ENCODE results near the gene RBFOX2. TPM values are rescaled to one million over a fixed set of nuclear protein-coding genes. Genes with fewer than 3 reads are reported as not detected.
"Not testable (repeated sequence)": the region's sequence is repeated elsewhere in the genome, so short reads cannot be mapped to it uniquely, and the experiment has no call there.

The RBFOX2 gene
- total RNA-seq, 1 donor from 2014 or later, result 210 TPM

GRCh38 chr22:36052505-36052941 is 23.9 kb upstream of the RBFOX2 start:
- DNase-seq (ENCODE audit: low spot score in 2 of 2, unreplicated experiment in 2 of 2), result no peak
- no peak overlapping the region for H3K4me3 Mint-ChIP-seq
- H3K4me1 Mint-ChIP-seq, result peaks cover 25% of the 10 kb centered on the region
- H3K9me3 Mint-ChIP-seq, result no peaks in the 10 kb centered on the region
- no peaks in the 10 kb centered on the region for H3K27me3 Mint-ChIP-seq (ENCODE audit: low read depth)
- no peaks in the 10 kb centered on the region for H3K36me3 Mint-ChIP-seq
- H3K27ac Mint-ChIP-seq, result peak overlapping the region; percentile 36
- TF ChIP-seq CTCF (IDR thresholded peaks at IDR 0.05; ENCODE audit: unreplicated experiment), result no peak

GRCh38 chr22:36049678-36049997 is 21.0 kb upstream of the RBFOX2 start:
- no peaks in the 10 kb centered on the region for H3K36me3 Mint-ChIP-seq
- TF ChIP-seq CTCF (IDR thresholded peaks at IDR 0.05; ENCODE audit: unreplicated experiment), result no peak
- H3K27me3 Mint-ChIP-seq (ENCODE audit: low read depth), result no peaks in the 10 kb centered on the region
- H3K27ac Mint-ChIP-seq, result no peak overlapping the region
- H3K9me3 Mint-ChIP-seq, result peaks cover 2% of the 10 kb centered on the region
- DNase-seq (ENCODE audit: low spot score in 2 of 2, unreplicated experiment in 2 of 2), result no peak
- no peak overlapping the region for H3K4me3 Mint-ChIP-seq
- peaks cover 12% of the 10 kb centered on the region for H3K4me1 Mint-ChIP-seq

GRCh38 chr22:36048911-36049677 is 20.5 kb upstream of the RBFOX2 start:
- Mint-ChIP-seq H3K4me1 (peaks cover 12% of the 10 kb centered on the region), H3K27ac (no peak overlapping the region), H3K9me3 (peaks cover 5% of the 10 kb centered on the region), H3K27me3 (ENCODE audit: low read depth) (no peaks in the 10 kb centered on the region), H3K36me3 (no peaks in the 10 kb centered on the region), H3K4me3 (no peak overlapping the region)
- no peak for TF ChIP-seq CTCF (IDR thresholded peaks at IDR 0.05; ENCODE audit: unreplicated experiment)
- no peak for DNase-seq (ENCODE audit: low spot score in 2 of 2, unreplicated experiment in 2 of 2)

GRCh38 chr22:36044517-36044916 is 15.9 kb upstream of the RBFOX2 start:
- not testable (repeated sequence) for H3K27ac Mint-ChIP-seq; H3K27me3 Mint-ChIP-seq (ENCODE audit: low read depth); H3K36me3 Mint-ChIP-seq; H3K4me3 Mint-ChIP-seq; H3K4me1 Mint-ChIP-seq; DNase-seq (ENCODE audit: low spot score in 2 of 2, unreplicated experiment in 2 of 2); H3K9me3 Mint-ChIP-seq

GRCh38 chr22:36042240-36042639 is 13.6 kb upstream of the RBFOX2 start:
- Mint-ChIP-seq H3K4me1 (no peaks in the 10 kb centered on the region), H3K27ac (no peak overlapping the region), H3K4me3 (no peak overlapping the region), H3K36me3 (no peaks in the 10 kb centered on the region), H3K9me3 (peaks cover 5% of the 10 kb centered on the region), H3K27me3 (ENCODE audit: low read depth) (peaks cover 1% of the 10 kb centered on the region)
- no peak for TF ChIP-seq CTCF (IDR thresholded peaks at IDR 0.05; ENCODE audit: unreplicated experiment)
- no peak for DNase-seq (ENCODE audit: low spot score in 2 of 2, unreplicated experiment in 2 of 2)

GRCh38 chr22:36039125-36039524 is 10.5 kb upstream of the RBFOX2 start:
- TF ChIP-seq CTCF (IDR thresholded peaks at IDR 0.05; ENCODE audit: unreplicated experiment), result no peak
- Mint-ChIP-seq H3K9me3 (no peaks in the 10 kb centered on the region), H3K27ac (no peak overlapping the region), H3K27me3 (ENCODE audit: low read depth) (peaks cover 1% of the 10 kb centered on the region), H3K4me3 (no peak overlapping the region), H3K4me1 (peaks cover 25% of the 10 kb centered on the region), H3K36me3 (no peaks in the 10 kb centered on the region)
- no peak for DNase-seq (ENCODE audit: low spot score in 2 of 2, unreplicated experiment in 2 of 2)
